ENCODE results near the gene ACVR1B. TPM values are rescaled to one million over a fixed set of nuclear protein-coding genes. Genes with fewer than 3 reads are reported as not detected.

ACVR1B gene
- total and polyA plus RNA-seq, 9 of the 15 experiments (the other 6 are each of a cell fraction or from before 2014, with no cell fraction given) = 0.97 to 15.1 (median 6.8) TPM

DNA sequence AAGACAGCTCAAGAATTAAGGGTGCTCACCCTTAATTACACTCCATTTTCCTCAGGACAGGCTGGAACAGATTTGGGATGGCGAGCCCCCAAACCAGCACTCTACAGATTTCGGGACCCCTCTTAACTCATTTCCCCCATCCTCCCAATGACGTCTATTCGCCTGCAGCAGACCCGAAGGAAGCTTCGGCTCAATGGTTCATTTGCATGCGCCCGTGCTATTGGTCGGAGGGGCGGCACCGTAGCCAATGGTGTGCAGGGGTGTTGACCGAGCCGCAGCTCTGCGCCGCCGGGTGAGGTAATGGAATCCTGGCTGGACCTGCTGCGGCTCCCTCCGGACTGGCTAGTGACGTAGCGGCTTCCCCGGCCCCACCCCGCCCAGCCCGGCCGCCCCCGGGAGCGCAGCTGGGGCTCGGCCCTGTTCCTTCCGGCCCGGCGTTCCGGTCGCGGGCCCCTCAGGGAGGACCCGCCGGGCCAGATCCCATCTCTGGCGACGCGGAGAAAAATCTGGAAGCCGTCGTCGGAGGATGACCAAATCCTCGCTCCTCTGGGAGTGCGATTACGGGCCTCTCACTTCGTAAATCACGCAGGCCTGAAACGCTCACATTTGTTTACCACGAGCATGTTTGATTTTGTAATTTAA is 81.4 kb downstream of the ACVR1B start (continued):
- TF ChIP-seq, protein P1, sequence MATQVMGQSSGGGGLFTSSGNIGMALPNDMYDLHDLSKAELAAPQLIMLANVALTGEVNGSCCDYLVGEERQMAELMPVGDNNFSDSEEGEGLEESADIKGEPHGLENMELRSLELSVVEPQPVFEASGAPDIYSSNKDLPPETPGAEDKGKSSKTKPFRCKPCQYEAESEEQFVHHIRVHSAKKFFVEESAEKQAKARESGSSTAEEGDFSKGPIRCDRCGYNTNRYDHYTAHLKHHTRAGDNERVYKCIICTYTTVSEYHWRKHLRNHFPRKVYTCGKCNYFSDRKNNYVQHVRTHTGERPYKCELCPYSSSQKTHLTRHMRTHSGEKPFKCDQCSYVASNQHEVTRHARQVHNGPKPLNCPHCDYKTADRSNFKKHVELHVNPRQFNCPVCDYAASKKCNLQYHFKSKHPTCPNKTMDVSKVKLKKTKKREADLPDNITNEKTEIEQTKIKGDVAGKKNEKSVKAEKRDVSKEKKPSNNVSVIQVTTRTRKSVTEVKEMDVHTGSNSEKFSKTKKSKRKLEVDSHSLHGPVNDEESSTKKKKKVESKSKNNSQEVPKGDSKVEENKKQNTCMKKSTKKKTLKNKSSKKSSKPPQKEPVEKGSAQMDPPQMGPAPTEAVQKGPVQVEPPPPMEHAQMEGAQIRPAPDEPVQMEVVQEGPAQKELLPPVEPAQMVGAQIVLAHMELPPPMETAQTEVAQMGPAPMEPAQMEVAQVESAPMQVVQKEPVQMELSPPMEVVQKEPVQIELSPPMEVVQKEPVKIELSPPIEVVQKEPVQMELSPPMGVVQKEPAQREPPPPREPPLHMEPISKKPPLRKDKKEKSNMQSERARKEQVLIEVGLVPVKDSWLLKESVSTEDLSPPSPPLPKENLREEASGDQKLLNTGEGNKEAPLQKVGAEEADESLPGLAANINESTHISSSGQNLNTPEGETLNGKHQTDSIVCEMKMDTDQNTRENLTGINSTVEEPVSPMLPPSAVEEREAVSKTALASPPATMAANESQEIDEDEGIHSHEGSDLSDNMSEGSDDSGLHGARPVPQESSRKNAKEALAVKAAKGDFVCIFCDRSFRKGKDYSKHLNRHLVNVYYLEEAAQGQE (IDR thresholded peaks at IDR 0.05; ENCODE audit: borderline replicate concordance) = peak; percentile 41; the same call in 1 of the 2 replicates
- TF ChIP-seq, protein P1 (CRISPR knock-in tag; IDR thresholded peaks at IDR 0.05; ENCODE audit: low read depth) = no peak
- TF ChIP-seq NUFIP1 (IDR thresholded peaks at IDR 0.05; ENCODE audit: partially characterized antibody) = no peak
- 0 out of 2 replicates have a peak, but pooled peaks have one; percentile 70 for TF ChIP-seq ZNF175 (CRISPR knock-in tag; IDR thresholded peaks at IDR 0.05; ENCODE audit: low read depth)
- TF ChIP-seq, protein P2, sequence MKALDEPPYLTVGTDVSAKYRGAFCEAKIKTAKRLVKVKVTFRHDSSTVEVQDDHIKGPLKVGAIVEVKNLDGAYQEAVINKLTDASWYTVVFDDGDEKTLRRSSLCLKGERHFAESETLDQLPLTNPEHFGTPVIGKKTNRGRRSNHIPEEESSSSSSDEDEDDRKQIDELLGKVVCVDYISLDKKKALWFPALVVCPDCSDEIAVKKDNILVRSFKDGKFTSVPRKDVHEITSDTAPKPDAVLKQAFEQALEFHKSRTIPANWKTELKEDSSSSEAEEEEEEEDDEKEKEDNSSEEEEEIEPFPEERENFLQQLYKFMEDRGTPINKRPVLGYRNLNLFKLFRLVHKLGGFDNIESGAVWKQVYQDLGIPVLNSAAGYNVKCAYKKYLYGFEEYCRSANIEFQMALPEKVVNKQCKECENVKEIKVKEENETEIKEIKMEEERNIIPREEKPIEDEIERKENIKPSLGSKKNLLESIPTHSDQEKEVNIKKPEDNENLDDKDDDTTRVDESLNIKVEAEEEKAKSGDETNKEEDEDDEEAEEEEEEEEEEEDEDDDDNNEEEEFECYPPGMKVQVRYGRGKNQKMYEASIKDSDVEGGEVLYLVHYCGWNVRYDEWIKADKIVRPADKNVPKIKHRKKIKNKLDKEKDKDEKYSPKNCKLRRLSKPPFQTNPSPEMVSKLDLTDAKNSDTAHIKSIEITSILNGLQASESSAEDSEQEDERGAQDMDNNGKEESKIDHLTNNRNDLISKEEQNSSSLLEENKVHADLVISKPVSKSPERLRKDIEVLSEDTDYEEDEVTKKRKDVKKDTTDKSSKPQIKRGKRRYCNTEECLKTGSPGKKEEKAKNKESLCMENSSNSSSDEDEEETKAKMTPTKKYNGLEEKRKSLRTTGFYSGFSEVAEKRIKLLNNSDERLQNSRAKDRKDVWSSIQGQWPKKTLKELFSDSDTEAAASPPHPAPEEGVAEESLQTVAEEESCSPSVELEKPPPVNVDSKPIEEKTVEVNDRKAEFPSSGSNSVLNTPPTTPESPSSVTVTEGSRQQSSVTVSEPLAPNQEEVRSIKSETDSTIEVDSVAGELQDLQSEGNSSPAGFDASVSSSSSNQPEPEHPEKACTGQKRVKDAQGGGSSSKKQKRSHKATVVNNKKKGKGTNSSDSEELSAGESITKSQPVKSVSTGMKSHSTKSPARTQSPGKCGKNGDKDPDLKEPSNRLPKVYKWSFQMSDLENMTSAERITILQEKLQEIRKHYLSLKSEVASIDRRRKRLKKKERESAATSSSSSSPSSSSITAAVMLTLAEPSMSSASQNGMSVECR (CRISPR knock-in tag; IDR thresholded peaks at IDR 0.05) = 0 out of 2 replicates have a peak, but pooled peaks have one; percentile 34
- TF ChIP-seq SIN3A (IDR thresholded peaks at IDR 0.05; ENCODE audit: borderline replicate concordance in 2 of 2, control insufficient read depth in 1 of 2, low read depth in 2 of 2, low read length in 2 of 2) = no peak
- TF ChIP-seq EP300 (IDR thresholded peaks at IDR 0.05; ENCODE audit: low read length) = peak; percentile 19; the same call in 1 of the 2 replicates
- peak; percentile 50; the same call in 1 of the 2 replicates for TF ChIP-seq MBD2 (IDR thresholded peaks at IDR 0.05; ENCODE audit: borderline replicate concordance, low read depth)
- TF ChIP-seq POLR2G (IDR thresholded peaks at IDR 0.05; ENCODE audit: low read depth, low read length) = peak; percentile 81
- peak; percentile 86 for TF ChIP-seq GABPA (tag; conservative IDR thresholded peaks at IDR 0.05; ENCODE audit: low read depth)
- no peak for TF ChIP-seq RAD21 (CRISPR knock-in tag; conservative IDR thresholded peaks at IDR 0.05 in 1 of 2, IDR thresholded peaks at IDR 0.05 in 1 of 2)
- TF ChIP-seq KLF1 (tag; IDR thresholded peaks at IDR 0.05) = 0 out of 2 replicates have a peak, but pooled peaks have one; percentile 16
- TF ChIP-seq EGR1 (conservative IDR thresholded peaks at IDR 0.05) = peak; percentile 75
